H1 (cell line): ENCODE results near the gene GDAP2. TPM values are rescaled to one million over a fixed set of nuclear protein-coding genes. Genes with fewer than 3 reads are reported as not detected.

Experiments
- CTCF ChIA-PET: fragments of 300-600 bp; sonication (Branson Sonifier 250); formaldehyde crosslinking; loops from one replicate; lab custom pipeline; 2021; ENCODE audit not compliant: partially characterized antibody; lab: Charles Lee
- POLR2A ChIA-PET: fragments of 300-600 bp; sonication (Branson Sonifier 250); formaldehyde crosslinking; loops from one replicate; lab custom pipeline; 2021; ENCODE audit warnings: inconsistent platforms; ENCODE audit not compliant: partially characterized antibody; lab: Charles Lee
- DNase-seq, 2 experiments: peaks; one replicate each; pipeline versions ENCODE4 v3.0.0 to v3.0.0-alpha.2; 2010 to 2022; ENCODE audit warnings: low spot score in 2 of 2, low read depth in 1 of 2, mixed read lengths in 1 of 2
- FAIRE-seq: peaks from 2 replicates; lab custom pipeline; 2011; peaks lifted over from hg19 to GRCh38; lab: Jason Lieb, UNC
- H2AFZ ChIP-seq: 2 replicates; pipeline ENCODE4 v1.8.1; 2012; ENCODE audit warnings: low read length, inconsistent platforms
- H2AK5ac ChIP-seq: 2 replicates; pipeline ENCODE4 v1.6.1; 2013; ENCODE audit warnings: low read depth, low read length
- H2BK120ac ChIP-seq: replicated peaks from 2 replicates; pipeline ENCODE3; 2013; ENCODE audit warnings: low read depth, low read length, inconsistent platforms
- H2BK12ac ChIP-seq: 2 replicates; pipeline ENCODE4 v1.6.1; 2013; ENCODE audit warnings: low read depth, low read length
- H2BK15ac ChIP-seq: 2 replicates; pipeline ENCODE4 v1.6.1; 2013; ENCODE audit warnings: low read length
- H2BK20ac ChIP-seq: 2 replicates; pipeline ENCODE4 v1.6.1; 2013; ENCODE audit warnings: low read length
- H2BK5ac ChIP-seq: 2 replicates; pipeline ENCODE4 v1.6.1; 2013; ENCODE audit warnings: low read depth, low read length
- H3K14ac ChIP-seq: 2 replicates; pipeline ENCODE4 v1.6.1; 2013; ENCODE audit warnings: inconsistent platforms; ENCODE audit not compliant: insufficient read length
- H3K18ac ChIP-seq: 2 replicates; pipeline ENCODE4 v1.6.1; 2013; ENCODE audit warnings: low read length; ENCODE audit errors: extremely low read depth
- H3K23ac ChIP-seq: 2 replicates; pipeline ENCODE4 v1.6.1; 2013; ENCODE audit warnings: inconsistent platforms; ENCODE audit not compliant: insufficient read length
- H3K23me2 ChIP-seq: 2 replicates; pipeline ENCODE4 v1.6.1; 2013; ENCODE audit warnings: low read depth, low read length
- H3K27ac ChIP-seq: 2 replicates; pipeline ENCODE4 v1.6.1; 2011; ENCODE audit warnings: low read depth, low read length, inconsistent platforms
- H3K27me3 ChIP-seq, 4 experiments: replicated peaks in 1 of 4; 1 replicate in 1 of 4; 2 replicates in 3 of 4; pipeline versions ENCODE4 v1.6.1 to v1.8.1; 2011 to 2013; ENCODE audit warnings: low read length in 3 of 4, mild to moderate bottlenecking in 3 of 4, inconsistent platforms in 2 of 4, mixed read lengths in 2 of 4, moderate library complexity in 1 of 4; ENCODE audit not compliant: control insufficient read depth in 3 of 4, insufficient read depth in 3 of 4; ENCODE audit errors: extremely low read depth in 1 of 4
- H3K36me3 ChIP-seq, 4 experiments: 2 replicates each; pipeline versions ENCODE4 v1.6.1 to v1.8.1; 2011 to 2013; ENCODE audit warnings: mild to moderate bottlenecking in 4 of 4, low read length in 3 of 4, moderate library complexity in 2 of 4, control low read depth in 1 of 4, inconsistent platforms in 1 of 4; ENCODE audit not compliant: insufficient read depth in 4 of 4, control insufficient read depth in 2 of 4
- H3K4ac ChIP-seq: replicated peaks from 2 replicates; pipeline ENCODE3; 2013; ENCODE audit warnings: low read length, low read depth, mixed read lengths, inconsistent platforms; ENCODE audit not compliant: insufficient read length
- H3K4me1 ChIP-seq, 4 experiments: replicated peaks in 1 of 4; 1 replicate in 1 of 4; 2 replicates in 3 of 4; pipeline versions ENCODE4 v1.6.1 to v1.8.1; 2011 to 2013; ENCODE audit warnings: low read length in 3 of 4, inconsistent platforms in 2 of 4, mixed read lengths in 1 of 4; ENCODE audit not compliant: insufficient read depth in 4 of 4, control insufficient read depth in 3 of 4
- H3K4me2 ChIP-seq, 2 experiments: 2 replicates each; pipeline versions ENCODE4 v1.6.1 to v1.8.1; 2011 to 2013; ENCODE audit warnings: low read depth in 2 of 2, low read length in 2 of 2, control low read depth in 1 of 2, inconsistent platforms in 1 of 2, mild to moderate bottlenecking in 1 of 2; ENCODE audit not compliant: insufficient read depth in 1 of 2
- H3K4me3 ChIP-seq, 4 experiments: fragments of 200-600, 300-600 bp in 1 of 4; sonication (generic), shearing (Covaris generic), sonication (Bioruptor Twin) in 1 of 4; 2 replicates each; pipeline versions ENCODE4 v1.5.1 to v1.8.1; 2011 to 2016; ENCODE audit warnings: low read length in 4 of 4, low read depth in 3 of 4, control low read depth in 2 of 4, inconsistent platforms in 2 of 4, mild to moderate bottlenecking in 2 of 4, mixed read lengths in 1 of 4, moderate library complexity in 1 of 4; ENCODE audit not compliant: insufficient read depth in 2 of 4; ENCODE audit errors: extremely low read depth in 1 of 4
- H3K56ac ChIP-seq: replicated peaks from 2 replicates; pipeline ENCODE3; 2013; ENCODE audit warnings: low read depth, mild to moderate bottlenecking, mixed read lengths, low read length, inconsistent platforms; ENCODE audit not compliant: insufficient read length
- H3K79me1 ChIP-seq: 2 replicates; pipeline ENCODE4 v1.6.1; 2013; ENCODE audit warnings: low read depth, low read length, control low read depth
- H3K79me2 ChIP-seq, 2 experiments: 2 replicates each; pipeline versions ENCODE4 v1.6.1 to v1.8.1; 2012 to 2013; ENCODE audit warnings: low read length in 2 of 2, mild to moderate bottlenecking in 2 of 2, inconsistent platforms in 1 of 2; ENCODE audit not compliant: insufficient read depth in 2 of 2, control insufficient read depth in 1 of 2
- H3K9ac ChIP-seq, 4 experiments: replicated peaks in 1 of 4; 1 replicate in 1 of 4; 2 replicates in 3 of 4; pipeline versions ENCODE4 v1.6.1 to v1.8.1; 2011 to 2013; ENCODE audit warnings: low read depth in 3 of 4, low read length in 3 of 4, control low read depth in 2 of 4, mild to moderate bottlenecking in 2 of 4, moderate library complexity in 2 of 4, inconsistent platforms in 1 of 4; ENCODE audit errors: extremely low read depth in 1 of 4
- H3K9me3 ChIP-seq, 2 experiments: 2 replicates each; pipeline versions ENCODE4 v1.6.1 to v1.8.1; 2012 to 2013; ENCODE audit warnings: mild to moderate bottlenecking in 2 of 2, moderate library complexity in 2 of 2, control low read depth in 1 of 2, inconsistent platforms in 1 of 2, low read depth in 1 of 2, low read length in 1 of 2, mixed read lengths in 1 of 2; ENCODE audit not compliant: insufficient read depth in 2 of 2
- H4K20me1 ChIP-seq, 2 experiments: replicated peaks in 1 of 2; 2 replicates each; pipeline versions ENCODE3 to v1.8.1; 2011 to 2013; ENCODE audit warnings: inconsistent platforms in 2 of 2, low read length in 2 of 2, mild to moderate bottlenecking in 1 of 2; ENCODE audit not compliant: insufficient read depth in 2 of 2, control insufficient read depth in 1 of 2
- H4K5ac ChIP-seq: 2 replicates; pipeline ENCODE4 v1.6.1; 2013; ENCODE audit warnings: low read length, low read depth, mixed read lengths, inconsistent platforms; ENCODE audit not compliant: insufficient read length
- H4K8ac ChIP-seq: 2 replicates; pipeline ENCODE4 v1.8.0; 2013; ENCODE audit warnings: mild to moderate bottlenecking, moderate library complexity, low read length, inconsistent platforms; ENCODE audit not compliant: insufficient read depth; ENCODE audit errors: extremely low read depth
- H4K91ac ChIP-seq: replicated peaks from 2 replicates; pipeline ENCODE3; 2013; ENCODE audit warnings: low read length, mixed read lengths, inconsistent platforms; ENCODE audit not compliant: insufficient read length
- HDAC2 ChIP-seq, 2 experiments: fragments of 300-600 bp in 1 of 2; sonication (generic) in 1 of 2; IDR thresholded peaks; 2 replicates each; pipeline ENCODE4 v1.6.1; 2011 to 2012; ENCODE audit warnings: low read depth in 2 of 2, low read length in 2 of 2, mild to moderate bottlenecking in 2 of 2, moderate library complexity in 2 of 2, borderline replicate concordance in 1 of 2, inconsistent platforms in 1 of 2
- MAFK ChIP-seq: IDR thresholded peaks from 2 replicates; pipeline ENCODE4 v1.6.1; 2012; ENCODE audit warnings: low read depth, mild to moderate bottlenecking, improper control_type of control experiment, low read length
- POU5F1 ChIP-seq: IDR thresholded peaks from 2 replicates; pipeline ENCODE4 v1.6.1; 2011; ENCODE audit warnings: low read depth, mild to moderate bottlenecking, low read length, moderate library complexity
- SP2 ChIP-seq: IDR thresholded peaks from 2 replicates; pipeline ENCODE4 v1.6.1; 2012; ENCODE audit warnings: mild to moderate bottlenecking, low read length, inconsistent platforms
- SP4 ChIP-seq: IDR thresholded peaks from 2 replicates; pipeline ENCODE4 v1.6.1; 2012; ENCODE audit warnings: low read length, inconsistent platforms
- TCF12 ChIP-seq: IDR thresholded peaks from 2 replicates; pipeline ENCODE4 v1.6.1; 2011; ENCODE audit warnings: low read depth, mild to moderate bottlenecking, low read length
- WGBS, 2 experiments: shearing (Covaris generic) in 1 of 2; methylation state at CpG; one replicate each; pipeline versions ENCODE4 v1.1.6 to v1.1.7; 2013 to 2015; ENCODE audit warnings: low lambda C conversion rate in 2 of 2, mixed read lengths in 2 of 2, inconsistent platforms in 1 of 2, low coverage in 1 of 2, missing lambda C conversion rate in 1 of 2; ENCODE audit not compliant: insufficient replicate concordance in 2 of 2, insufficient coverage in 1 of 2, insufficient read length in 1 of 2; ENCODE audit errors: extremely low coverage in 1 of 2, missing lambda C conversion rate in 1 of 2; 5-methylcytosine and 5-hydroxymethylcytosine counted together
- polyA plus RNA-seq, 7 experiments: library from polyadenylated mRNA; depleted of rRNA in 3 of 7; stranded (reverse) in 5 of 7; unstranded in 2 of 7; fragments of >200 nt in 5 of 7; fragments of 200-250 nt in 2 of 7; gene quantifications; 1 replicate in 5 of 7; 2 replicates in 1 of 7; 4 replicates in 1 of 7; pipeline versions ENCODE4 v1.2.1 to v1.2.3, GENCODE V29; 2011 to 2013; ENCODE audit warnings: missing spikeins in 2 of 7, mixed read lengths in 2 of 7
- total RNA-seq: library from RNA; stranded (reverse); fragmentation: NEBNext Ultra II Directional; extraction: Animal tissue kit (Norgen Biotek cat#: 25700); gene quantifications from 2 replicates; pipeline ENCODE4 v1.2.1, GENCODE V29; 2021
- TF ChIP-seq, protein P1 (sequence below): IDR thresholded peaks from 2 replicates; pipeline ENCODE4 v1.6.1; 2012; ENCODE audit warnings: low read length, inconsistent platforms

GDAP2 gene
- total and polyA plus RNA-seq, 2 of the 8 experiments (the other 6 are each of a cell fraction or from before 2014, with no cell fraction given): 8.6 to 27.8 TPM

DNA sequence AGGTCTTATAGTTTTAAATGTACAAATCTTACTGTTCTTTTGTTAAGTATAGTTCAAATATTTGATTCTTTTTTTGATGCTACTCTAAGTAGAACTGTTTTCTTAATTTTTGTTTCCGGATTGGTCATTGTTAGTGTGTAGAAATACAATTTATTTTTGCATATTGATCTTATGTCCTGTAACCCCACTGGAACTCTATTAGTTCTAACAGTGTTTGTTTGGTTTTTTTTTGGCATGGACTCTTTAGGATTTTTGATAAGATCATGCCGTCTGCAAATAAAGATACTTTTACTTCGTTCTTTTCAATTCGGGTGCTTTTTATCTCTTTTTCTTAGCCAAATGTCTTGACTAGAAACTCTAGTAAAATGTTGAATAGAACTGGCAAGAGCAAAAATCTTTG is 26.5 kb downstream of the GDAP2 start:
- H2BK20ac ChIP-seq: no peak overlapping the region
- POLR2A ChIA-PET: no interaction called here
- TF ChIP-seq, protein P1, sequence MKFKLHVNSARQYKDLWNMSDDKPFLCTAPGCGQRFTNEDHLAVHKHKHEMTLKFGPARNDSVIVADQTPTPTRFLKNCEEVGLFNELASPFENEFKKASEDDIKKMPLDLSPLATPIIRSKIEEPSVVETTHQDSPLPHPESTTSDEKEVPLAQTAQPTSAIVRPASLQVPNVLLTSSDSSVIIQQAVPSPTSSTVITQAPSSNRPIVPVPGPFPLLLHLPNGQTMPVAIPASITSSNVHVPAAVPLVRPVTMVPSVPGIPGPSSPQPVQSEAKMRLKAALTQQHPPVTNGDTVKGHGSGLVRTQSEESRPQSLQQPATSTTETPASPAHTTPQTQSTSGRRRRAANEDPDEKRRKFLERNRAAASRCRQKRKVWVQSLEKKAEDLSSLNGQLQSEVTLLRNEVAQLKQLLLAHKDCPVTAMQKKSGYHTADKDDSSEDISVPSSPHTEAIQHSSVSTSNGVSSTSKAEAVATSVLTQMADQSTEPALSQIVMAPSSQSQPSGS: no peak
- TF ChIP-seq SP2 (no peak), POU5F1 (no peak), TCF12 (no peak), SP4 (no peak), HDAC2 (IDR thresholded peaks at IDR 0.05; ENCODE audit: borderline replicate concordance in 1 of 2, low read depth in 2 of 2, low read length in 2 of 2) (no peak), MAFK (no peak)

More for the DNA sequence above, 26.5 kb downstream of the GDAP2 start:
- Histone ChIP-seq H2BK12ac (no peak overlapping the region), H2BK120ac (no peak overlapping the region), H2BK15ac (no peak overlapping the region), H3K14ac (no peak overlapping the region), H3K4ac (no peak overlapping the region), H3K18ac (no peak overlapping the region), H4K20me1 (no peaks in the 10 kb centered on the region), H4K8ac (no peak overlapping the region), H3K4me3 (no peak overlapping the region), H3K9me3 (no peaks in the 10 kb centered on the region), H3K79me2 (no peaks in the 10 kb centered on the region), H3K4me1 (no peaks in the 10 kb centered on the region), H3K36me3 (peaks cover 2 to 19% (median 12%) of the 10 kb centered on the region in 4 experiments; a peak in 7 of 8 replicates), H3K79me1 (no peaks in the 10 kb centered on the region), H3K4me2 (no peak overlapping the region), H4K5ac (no peak overlapping the region), H3K23me2 (no peaks in the 10 kb centered on the region), H2AFZ (no peak overlapping the region), H2BK5ac (no peak overlapping the region), H3K27me3 (no peaks in the 10 kb centered on the region), H3K9ac (no peak overlapping the region), H3K27ac (no peak overlapping the region), H3K56ac (no peak overlapping the region), H3K23ac (no peak overlapping the region), H2AK5ac (no peak overlapping the region), H4K91ac (no peak overlapping the region)
- no peak for DNase-seq
- no peak for FAIRE-seq
- 94% methylated on average over 4 of the region's 4 CpGs; no CpG with 5 or more reads in 1 of the 2 experiments for WGBS, 2 experiments
- CTCF ChIA-PET: no interaction called here
